Pancreas (tissue), 10 donors: ENCODE results near the gene MAML1. TPM values are rescaled to one million over a fixed set of nuclear protein-coding genes. Genes with fewer than 3 reads are reported as not detected.

Experiments used
- ATAC-seq, 4 donors: fragments of 200-7000 bp; cut with Tn5 transposase; one replicate each; pipeline versions ENCODE4 v1.8.0 to v1.9.1; 2020; ENCODE audit warnings: mild to moderate bottlenecking in 4 of 4, moderate library complexity in 4 of 4
- DNase-seq, 6 donors: peaks; one replicate each; pipeline ENCODE4 v3.0.0-alpha.2; 2020
- FAIRE-seq: peaks from 2 replicates; lab custom pipeline; 2012; peaks lifted over from hg19 to GRCh38; lab: Jason Lieb, UNC
- H3K27ac ChIP-seq, 4 donors: fragments of 200-600 bp; sonication (generic); 1 replicate in 3 of 4; 2 replicates in 1 of 4; pipeline versions ENCODE4 v1.5.0 to v1.8.0; 2020
- H3K27me3 ChIP-seq, 4 donors: fragments of 200-600 bp; one replicate each; pipeline ENCODE4 v1.8.0; 2021
- H3K36me3 ChIP-seq, 3 donors: fragments of 200-600 bp; sonication (generic) in 1 of 3; one replicate each; pipeline versions ENCODE4 v1.5.0 to v1.8.0; 2020 to 2021
- H3K4me1 ChIP-seq, 3 donors: fragments of 200-600 bp; one replicate each; pipeline ENCODE4 v1.8.0; 2021
- H3K4me3 ChIP-seq, 4 donors: fragments of 200-600 bp; sonication (generic) in 2 of 4; one replicate each; pipeline versions ENCODE4 v1.5.0 to v1.8.0; 2020 to 2021
- H3K9me3 ChIP-seq, 4 donors: fragments of 200-600 bp; one replicate each; pipeline ENCODE4 v1.8.0; 2021
- CTCF ChIP-seq, 4 donors: fragments of 200-600 bp; sonication (generic) in 3 of 4; IDR thresholded peaks; one replicate each; pipeline versions ENCODE4 v1.5.0 to v1.8.0; 2021; ENCODE audit warnings: antibody characterized with exemption in 4 of 4
- WGBS, 2 donors: extraction: QIAGEN DNeasy Blood & Tissue Kit; methylation state at CpG; one replicate each; pipeline ENCODE4 v1.1.7; 2013; 5-methylcytosine and 5-hydroxymethylcytosine counted together
- intact Hi-C, 3 donors: fragments of 100-400 bp; cut with DNase I; formaldehyde crosslinking; loops; one replicate each; pipeline versions ENCODE4 v1.11.1 to v1.14.2; 2022
- polyA plus RNA-seq, 2 donors: library from polyadenylated mRNA; stranded (reverse); fragments of 200-250 nt; gene quantifications; one replicate each; pipeline ENCODE4 v1.2.3, GENCODE V29; 2013
- total RNA-seq, 6 donors: library from RNA; stranded (reverse); fragmentation: NEBNext Ultra II Directional in 4 of 6; extraction: Animal tissue kit (Norgen Biotek cat#: 25700) in 4 of 6; gene quantifications; one replicate each; pipeline versions ENCODE4 v1.2.1 to v1.2.4, GENCODE V29; 2021 to 2023
- donor health status: healthy with polysubstance abuse.
- donor health status: DM: no; HTN: no; CAD: no; lungs with moderate emphysema.
- donor health status: DM: no; HTN: no; CAD: no.
- donor health status: control.
- donor health status: control.
- donor health status: Bipolar disorder and iron deficiency.
- donor health status: DM: yes; HTN: yes; CAD: no.
- donor health status: DM: no; HTN: no; CAD: no.
- donor health status: DM: no; HTN: no; CAD: no.
- donor health status: DM: yes; HTN: yes; CAD: no.

MAML1 gene
- total and polyA plus RNA-seq, 8 donors = 7.1 to 18.0 (median 11.2) TPM

GRCh38 chr5:179746872-179747271 is 14.2 kb downstream of the MAML1 start:
- H3K9me3 ChIP-seq = no peaks in the 10 kb centered on the region
- no peak for DNase-seq
- TF ChIP-seq CTCF (IDR thresholded peaks at IDR 0.05) = no peak
- FAIRE-seq = no peak
- no peaks in the 10 kb centered on the region for H3K27me3 ChIP-seq
- H3K27ac ChIP-seq = no peak overlapping the region
- no peak overlapping the region for H3K4me3 ChIP-seq
- WGBS, 2 donors = 93 to 95% methylated on average over 2 of the region's 2 CpGs
- intact Hi-C loops = no loop called here
- no peaks in the 10 kb centered on the region for H3K4me1 ChIP-seq
- H3K36me3 ChIP-seq = no peaks in the 10 kb centered on the region
- ATAC-seq = no peak

- no peak overlapping the region for H3K4me3 ChIP-seq
- H3K27ac ChIP-seq = no peak overlapping the region
- no peaks in the 10 kb centered on the region for H3K36me3 ChIP-seq
- no peaks in the 10 kb centered on the region for H3K4me1 ChIP-seq
- no peaks in the 10 kb centered on the region for H3K9me3 ChIP-seq
- FAIRE-seq = no peak
- DNase-seq = no peak
- ATAC-seq = no peak
- WGBS, 2 donors = 91 to 96% methylated on average over 3 of the region's 3 CpGs
- H3K27me3 ChIP-seq = no peaks in the 10 kb centered on the region
- intact Hi-C loops = no loop called here
- no peak for TF ChIP-seq CTCF (IDR thresholded peaks at IDR 0.05)
These were observed 15.2 kb downstream of the MAML1 start for GRCh38 chr5:179747811-179748210.

- no peak for ATAC-seq
- no peaks in the 10 kb centered on the region for H3K36me3 ChIP-seq
- no peak overlapping the region for H3K27ac ChIP-seq
- H3K4me3 ChIP-seq = no peak overlapping the region
- DNase-seq = peak in 1 of 6 donors; percentile 26
- no peak for FAIRE-seq
- no peaks in the 10 kb centered on the region for H3K27me3 ChIP-seq
- no peaks in the 10 kb centered on the region for H3K9me3 ChIP-seq
- peaks cover 8 to 11% (median 10%) of the 10 kb centered on the region in 3 donors for H3K4me1 ChIP-seq
- intact Hi-C loops = no loop called here
- TF ChIP-seq CTCF (IDR thresholded peaks at IDR 0.05) = no peak
- 81 to 94% methylated on average over 8 of the region's 8 CpGs for WGBS, 2 donors
These were observed 17.4 kb downstream of the MAML1 start for GRCh38 chr5:179749857-179750508.

- intact Hi-C loops = no loop called here
- DNase-seq (peak in 1 of 6 donors; percentile 8), ATAC-seq (no peak), FAIRE-seq (no peak)
- peak overlapping the region in 2 of 4 donors; percentile 25 to 35 for H3K27ac ChIP-seq
- H3K4me1 ChIP-seq = peaks cover 10 to 20% (median 13%) of the 10 kb centered on the region in 3 donors
- no peaks in the 10 kb centered on the region for H3K9me3 ChIP-seq
- TF ChIP-seq CTCF (IDR thresholded peaks at IDR 0.05) = no peak
- no peaks in the 10 kb centered on the region for H3K36me3 ChIP-seq
- H3K4me3 ChIP-seq = no peak overlapping the region
- no peaks in the 10 kb centered on the region for H3K27me3 ChIP-seq
- WGBS, 2 donors = 94 to 97% methylated on average over 5 of the region's 5 CpGs
These were observed 21.3 kb downstream of the MAML1 start for GRCh38 chr5:179753971-179754370.

- Histone ChIP-seq H3K4me3 (no peak overlapping the region), H3K27ac (peak overlapping the region in 2 of 4 donors; percentile 25 to 35), H3K27me3 (no peaks in the 10 kb centered on the region), H3K36me3 (no peaks in the 10 kb centered on the region), H3K4me1 (peaks cover 10 to 20% (median 13%) of the 10 kb centered on the region in 3 donors), H3K9me3 (no peaks in the 10 kb centered on the region)
- DNase-seq (no peak), ATAC-seq (peak; percentile 61 to 85 (median 81)), FAIRE-seq (no peak)
- intact Hi-C loops = no loop called here
- no peak for TF ChIP-seq CTCF (IDR thresholded peaks at IDR 0.05)
- 1 to 12% methylated on average over 2 of the region's 2 CpGs for WGBS, 2 donors
These were observed 22.4 kb downstream of the MAML1 start for GRCh38 chr5:179755022-179755421.
